ENCODE data around the gene FAT2. TPM values are rescaled to one million over a fixed set of nuclear protein-coding genes. Genes with fewer than 3 reads are reported as not detected.
A peak's percentile ranks its signal among the peaks of the same experiment; 100 is the strongest.

FAT2 gene
- total RNA-seq, 2 donors from 2014 or later = 5.6 to 22.5 TPM

- H3K36me3 ChIP-seq = no peaks in the 10 kb centered on the region
- intact Hi-C loops (cut with DNase I) = no loop called here
- WGBS = 96% methylated on average over 3 of the region's 3 CpGs
- no peak for TF ChIP-seq POLR2AphosphoS5 (IDR thresholded peaks at IDR 0.05)
- TF ChIP-seq POLR2A (IDR thresholded peaks at IDR 0.05) = no peak
- no peak for TF ChIP-seq CTCF (IDR thresholded peaks at IDR 0.05)
- H3K9me3 ChIP-seq = no peaks in the 10 kb centered on the region
- no peak for DNase-seq (ENCODE audit: low spot score)
- no peaks in the 10 kb centered on the region for H3K27me3 ChIP-seq (replicated peaks; ENCODE audit: insufficient read depth)
- no peak overlapping the region for H3K27ac ChIP-seq
- no peak overlapping the region for H3K4me3 ChIP-seq
- H3K4me1 ChIP-seq (replicated peaks) = no peaks in the 10 kb centered on the region
Measured at GRCh38 chr5:151607304-151607703, 16.2 kb upstream of the FAT2 start.

GRCh38 chr5:151605559-151605958 lies 14.4 kb upstream of the FAT2 start:
- TF ChIP-seq CTCF (IDR thresholded peaks at IDR 0.05) (no peak), POLR2AphosphoS5 (IDR thresholded peaks at IDR 0.05) (no peak), POLR2A (IDR thresholded peaks at IDR 0.05) (no peak)
- no peaks in the 10 kb centered on the region for H3K36me3 ChIP-seq
- intact Hi-C loops (cut with DNase I) = no loop called here
- no peaks in the 10 kb centered on the region for H3K9me3 ChIP-seq
- no peak overlapping the region for H3K27ac ChIP-seq
- H3K27me3 ChIP-seq (replicated peaks; ENCODE audit: insufficient read depth) = no peaks in the 10 kb centered on the region
- no peak for DNase-seq (ENCODE audit: low spot score)
- H3K4me1 ChIP-seq (replicated peaks) = no peaks in the 10 kb centered on the region
- H3K4me3 ChIP-seq = no peak overlapping the region
- WGBS = 76% methylated on average over 3 of the region's 3 CpGs

- no peaks in the 10 kb centered on the region for H3K4me1 ChIP-seq (replicated peaks)
- H3K4me3 ChIP-seq = no peak overlapping the region
- H3K27ac ChIP-seq = no peak overlapping the region
- no peaks in the 10 kb centered on the region for H3K9me3 ChIP-seq
- H3K36me3 ChIP-seq = no peaks in the 10 kb centered on the region
- intact Hi-C loops (cut with DNase I) = no loop called here
- TF ChIP-seq POLR2A (IDR thresholded peaks at IDR 0.05) (no peak), POLR2AphosphoS5 (IDR thresholded peaks at IDR 0.05) (peak; percentile 53)
- no peak for DNase-seq (ENCODE audit: low spot score)
- no peaks in the 10 kb centered on the region for H3K27me3 ChIP-seq (replicated peaks; ENCODE audit: insufficient read depth)
Measured at GRCh38 chr5:151602806-151603205, 11.7 kb upstream of the FAT2 start.

GRCh38 chr5:151601391-151601790 lies 10.3 kb upstream of the FAT2 start:
- Histone ChIP-seq H3K27ac (no peak overlapping the region), H3K9me3 (no peaks in the 10 kb centered on the region), H3K36me3 (no peaks in the 10 kb centered on the region), H3K4me3 (no peak overlapping the region), H3K27me3 (replicated peaks; ENCODE audit: insufficient read depth) (no peaks in the 10 kb centered on the region), H3K4me1 (replicated peaks) (no peaks in the 10 kb centered on the region)
- TF ChIP-seq CTCF (IDR thresholded peaks at IDR 0.05) = no peak
- intact Hi-C loops (cut with DNase I) = no loop called here
- DNase-seq (ENCODE audit: low spot score) = no peak
- WGBS = 88% methylated on average over 4 of the region's 4 CpGs

- intact Hi-C loops (cut with DNase I) = no loop called here
- Histone ChIP-seq H3K9me3 (no peaks in the 10 kb centered on the region), H3K36me3 (no peaks in the 10 kb centered on the region), H3K27me3 (replicated peaks; ENCODE audit: insufficient read depth) (no peaks in the 10 kb centered on the region), H3K27ac (no peak overlapping the region), H3K4me3 (no peak overlapping the region), H3K4me1 (replicated peaks) (no peaks in the 10 kb centered on the region)
- 92% methylated on average over 3 of the region's 3 CpGs for WGBS
- DNase-seq (ENCODE audit: low spot score) = no peak
- TF ChIP-seq POLR2AphosphoS5 (IDR thresholded peaks at IDR 0.05) (no peak), POLR2A (IDR thresholded peaks at IDR 0.05) (no peak), CTCF (IDR thresholded peaks at IDR 0.05) (no peak)
Measured at GRCh38 chr5:151600069-151600665, 9.0 kb upstream of the FAT2 start.
